Muscle layer of colon (tissue), 2 donors: ENCODE measurements around the gene IQCF5.

Experiments used
- H3K27ac ChIP-seq: one replicate; pipeline ENCODE4 v1.7.0; 2013; ENCODE audit warnings: low read depth, mild to moderate bottlenecking, low read length, moderate library complexity
- H3K27me3 ChIP-seq, 2 donors: one replicate each; pipeline ENCODE4 v1.7.0; 2013; ENCODE audit warnings: low read length in 2 of 2, mild to moderate bottlenecking in 2 of 2; ENCODE audit not compliant: insufficient read depth in 2 of 2, control insufficient read depth in 1 of 2
- H3K36me3 ChIP-seq: one replicate; pipeline ENCODE4 v1.7.0; 2013; ENCODE audit warnings: mild to moderate bottlenecking, low read length; ENCODE audit not compliant: insufficient read depth
- H3K4me1 ChIP-seq: one replicate; pipeline ENCODE4 v1.7.0; 2013; ENCODE audit warnings: mild to moderate bottlenecking, low read length; ENCODE audit not compliant: insufficient read depth
- H3K4me3 ChIP-seq, 2 donors: one replicate each; pipeline ENCODE4 v1.7.0; 2013; ENCODE audit warnings: low read length in 2 of 2, low read depth in 1 of 2, mild to moderate bottlenecking in 1 of 2, moderate library complexity in 1 of 2
- H3K9ac ChIP-seq: one replicate; pipeline ENCODE4 v1.7.0; 2013; ENCODE audit warnings: low read length
- H3K9me3 ChIP-seq: one replicate; pipeline ENCODE4 v1.7.0; 2013; ENCODE audit warnings: mild to moderate bottlenecking, low read length
- donor health status: abdominal sarcoma.
- donor health status: Adenocarcinoma of cecum.

Gene IQCF5

GRCh38 chr3:51891242-51892039 lies 16.0 kb upstream of the IQCF5 start:
- Histone ChIP-seq H3K27ac (no peak overlapping the region), H3K36me3 (no peaks in the 10 kb centered on the region), H3K27me3 (no peaks in the 10 kb centered on the region), H3K9me3 (no peaks in the 10 kb centered on the region), H3K4me1 (no peaks in the 10 kb centered on the region), H3K9ac (no peak overlapping the region), H3K4me3 (no peak overlapping the region)

- Histone ChIP-seq H3K27me3 (no peaks in the 10 kb centered on the region), H3K4me3 (no peak overlapping the region)
Observed at GRCh38 chr3:51888463-51889105, 13.2 kb upstream of the IQCF5 start.

GRCh38 chr3:51887620-51888019 lies 12.2 kb upstream of the IQCF5 start:
- H3K9ac ChIP-seq: no peak overlapping the region
- H3K36me3 ChIP-seq: no peaks in the 10 kb centered on the region
- no peak overlapping the region for H3K4me3 ChIP-seq
- H3K27me3 ChIP-seq: no peaks in the 10 kb centered on the region
- no peaks in the 10 kb centered on the region for H3K4me1 ChIP-seq
- H3K27ac ChIP-seq: no peak overlapping the region
- H3K9me3 ChIP-seq: no peaks in the 10 kb centered on the region

More at GRCh38 chr3:51888463-51889105, 13.2 kb upstream of the IQCF5 start:
- H3K27ac ChIP-seq: no peak overlapping the region
- no peaks in the 10 kb centered on the region for H3K4me1 ChIP-seq
- no peaks in the 10 kb centered on the region for H3K36me3 ChIP-seq
- no peak overlapping the region for H3K9ac ChIP-seq
- H3K9me3 ChIP-seq: no peaks in the 10 kb centered on the region

- Histone ChIP-seq H3K27ac (no peak overlapping the region), H3K9ac (no peak overlapping the region), H3K9me3 (no peaks in the 10 kb centered on the region), H3K4me3 (no peak overlapping the region), H3K36me3 (no peaks in the 10 kb centered on the region), H3K27me3 (no peaks in the 10 kb centered on the region), H3K4me1 (no peaks in the 10 kb centered on the region)
Observed at GRCh38 chr3:51886447-51886846, 11.0 kb upstream of the IQCF5 start.

GRCh38 chr3:51879937-51880336 lies 4.5 kb upstream of the IQCF5 start:
- Histone ChIP-seq H3K4me1 (no peaks in the 10 kb centered on the region), H3K27me3 (no peaks in the 10 kb centered on the region), H3K9ac (no peak overlapping the region), H3K36me3 (no peaks in the 10 kb centered on the region), H3K4me3 (no peak overlapping the region), H3K27ac (no peak overlapping the region), H3K9me3 (no peaks in the 10 kb centered on the region)

- H3K9ac ChIP-seq: no peak overlapping the region
- H3K4me3 ChIP-seq: no peak overlapping the region
- H3K27me3 ChIP-seq: no peaks in the 10 kb centered on the region
- no peaks in the 10 kb centered on the region for H3K4me1 ChIP-seq
- no peak overlapping the region for H3K27ac ChIP-seq
- no peaks in the 10 kb centered on the region for H3K9me3 ChIP-seq
- H3K36me3 ChIP-seq: no peaks in the 10 kb centered on the region
Observed at GRCh38 chr3:51876186-51876585, 785 bp upstream of the IQCF5 start.

GRCh38 chr3:51874889-51875288 lies 512 bp downstream of the IQCF5 start:
- Histone ChIP-seq H3K9me3 (no peaks in the 10 kb centered on the region), H3K27me3 (no peaks in the 10 kb centered on the region), H3K4me1 (no peaks in the 10 kb centered on the region), H3K9ac (no peak overlapping the region), H3K27ac (no peak overlapping the region), H3K36me3 (no peaks in the 10 kb centered on the region), H3K4me3 (no peak overlapping the region)

- Histone ChIP-seq H3K27me3 (no peaks in the 10 kb centered on the region), H3K4me3 (no peak overlapping the region), H3K9ac (no peak overlapping the region), H3K27ac (no peak overlapping the region), H3K4me1 (no peaks in the 10 kb centered on the region), H3K9me3 (no peaks in the 10 kb centered on the region), H3K36me3 (no peaks in the 10 kb centered on the region)
Observed at GRCh38 chr3:51874411-51874810, 990 bp downstream of the IQCF5 start.

GRCh38 chr3:51873876-51874275 lies 1.5 kb downstream of the IQCF5 start:
- Histone ChIP-seq H3K27ac (no peak overlapping the region), H3K4me3 (no peak overlapping the region), H3K27me3 (no peaks in the 10 kb centered on the region), H3K9ac (no peak overlapping the region), H3K36me3 (no peaks in the 10 kb centered on the region), H3K9me3 (no peaks in the 10 kb centered on the region), H3K4me1 (no peaks in the 10 kb centered on the region)

- Histone ChIP-seq H3K9me3 (no peaks in the 10 kb centered on the region), H3K27ac (no peak overlapping the region), H3K36me3 (no peaks in the 10 kb centered on the region), H3K9ac (no peak overlapping the region), H3K4me1 (no peaks in the 10 kb centered on the region), H3K4me3 (no peak overlapping the region), H3K27me3 (no peaks in the 10 kb centered on the region)
Observed at GRCh38 chr3:51873253-51873766, 2.1 kb downstream of the IQCF5 start.

GRCh38 chr3:51869304-51869703 lies 6.1 kb downstream of the IQCF5 start:
- H3K4me1 ChIP-seq: no peaks in the 10 kb centered on the region
- no peak overlapping the region for H3K27ac ChIP-seq
- H3K9ac ChIP-seq: no peak overlapping the region
- no peaks in the 10 kb centered on the region for H3K27me3 ChIP-seq
- H3K9me3 ChIP-seq: no peaks in the 10 kb centered on the region
- H3K36me3 ChIP-seq: no peaks in the 10 kb centered on the region
- H3K4me3 ChIP-seq: no peak overlapping the region
